GM18507 (cell line): ENCODE data around the gene KLKB1.
"Not testable (repeated sequence)": the region's sequence is repeated elsewhere in the genome, so short reads cannot be mapped to it uniquely, and the experiment has no call there.

Source experiments
- DNase-seq: peaks from one replicate; pipeline ENCODE4 v3.0.0; 2011; ENCODE audit warnings: low read depth; ENCODE audit not compliant: insufficient read length; ENCODE audit errors: extremely low spot score
- FAIRE-seq: peaks from 2 replicates; lab custom pipeline; 2011; peaks lifted over from hg19 to GRCh38; lab: Jason Lieb, UNC

KLKB1 gene

GRCh38 chr4:186225848-186226247 is 1.5 kb upstream of the KLKB1 start:
- DNase-seq, result no peak
- no peak for FAIRE-seq

DNA sequence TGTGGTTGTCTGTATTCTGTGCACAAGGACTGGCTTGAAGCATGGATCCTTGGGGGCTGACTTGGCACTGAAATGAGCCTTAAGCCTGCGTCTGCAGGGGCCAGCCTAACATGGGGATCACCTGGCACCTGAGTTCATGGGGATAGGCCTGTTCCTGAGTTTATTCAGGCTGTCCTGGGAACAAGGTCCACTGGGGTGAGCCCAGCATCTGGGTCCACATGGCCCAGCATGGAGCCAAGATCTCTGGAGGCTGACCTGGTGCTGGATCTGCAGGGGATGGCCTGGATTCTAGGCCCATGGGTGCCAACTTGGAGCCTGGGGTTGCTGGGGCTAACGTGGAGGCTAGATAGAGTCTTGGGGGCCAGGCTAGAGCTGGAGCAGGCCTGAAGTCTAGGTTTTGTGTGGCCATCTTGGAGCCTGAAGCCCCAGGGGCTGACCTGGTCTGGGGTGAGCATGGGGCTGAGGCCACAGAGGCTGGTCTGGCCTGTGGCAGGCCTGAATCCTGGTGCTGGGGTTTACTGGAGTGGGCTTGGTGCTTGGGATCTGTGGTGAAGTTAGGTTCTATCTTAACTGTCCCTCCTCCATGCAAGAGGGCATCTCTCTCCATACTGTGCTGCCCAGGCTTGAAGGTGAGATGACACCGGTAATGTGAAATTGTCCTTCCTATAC is 652 bp upstream of the KLKB1 start:
- no peak for FAIRE-seq
- DNase-seq, result no peak

DNA sequence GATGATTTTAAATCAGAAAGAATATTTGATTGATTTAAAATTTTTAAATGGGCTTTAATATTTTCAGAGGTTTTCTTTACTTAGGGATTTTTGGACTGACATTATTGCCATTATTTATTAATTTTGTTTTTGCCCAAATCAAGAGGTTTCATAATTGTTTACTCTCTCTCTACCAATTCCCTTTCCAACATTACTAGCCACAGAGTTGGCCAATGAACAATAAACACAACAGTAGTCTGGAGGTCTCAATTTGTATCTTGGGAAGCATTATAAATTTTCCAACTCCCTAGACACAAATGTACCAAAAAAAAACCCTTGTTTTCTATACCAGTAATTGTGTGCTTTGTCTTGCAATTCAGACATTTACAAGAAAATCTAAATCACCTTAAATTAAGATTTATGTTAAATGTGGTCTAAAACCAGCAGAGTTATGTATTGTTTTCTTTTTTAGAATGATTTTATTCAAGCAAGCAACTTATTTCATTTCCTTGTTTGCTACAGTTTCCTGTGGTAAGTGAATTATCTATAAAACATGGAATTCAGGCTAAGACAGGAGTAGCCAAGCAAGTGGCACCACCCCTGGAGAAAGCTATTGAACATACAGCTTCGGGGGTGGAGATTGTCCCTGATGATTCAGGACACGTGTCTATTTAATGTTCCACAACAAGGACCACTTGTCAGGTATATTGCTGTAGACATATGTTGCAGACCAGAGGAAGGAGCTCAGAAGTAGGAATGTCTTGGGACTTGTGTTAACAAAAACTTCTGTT is 622 bp downstream of the KLKB1 start:
- FAIRE-seq, result no peak
- no peak for DNase-seq

GRCh38 chr4:186228514-186228894 is 1.2 kb downstream of the KLKB1 start:
- FAIRE-seq (no peak), DNase-seq (no peak)

DNA sequence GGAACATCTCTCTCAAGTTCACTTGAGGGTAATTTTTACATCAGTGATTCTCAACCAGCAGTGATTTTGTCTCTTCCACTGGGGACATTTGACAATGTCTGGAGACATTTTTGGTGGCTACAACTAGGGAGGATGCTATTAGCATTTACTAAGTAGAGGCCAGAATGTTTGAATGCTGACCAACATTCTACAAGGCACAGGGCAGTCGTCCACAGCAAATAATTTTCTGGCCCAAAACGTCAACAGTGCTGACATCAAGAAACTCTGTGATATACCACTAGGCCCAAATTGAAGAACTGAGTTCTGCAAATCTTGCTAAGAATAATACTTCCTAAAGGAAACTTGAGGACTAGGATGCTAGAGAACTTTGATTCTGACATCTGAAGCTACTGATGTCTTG is 7.1 kb downstream of the KLKB1 start:
- DNase-seq, result no peak
- FAIRE-seq, result no peak

GRCh38 chr4:186236126-186236525 is 8.8 kb downstream of the KLKB1 start:
- DNase-seq (no peak), FAIRE-seq (no peak)

DNA sequence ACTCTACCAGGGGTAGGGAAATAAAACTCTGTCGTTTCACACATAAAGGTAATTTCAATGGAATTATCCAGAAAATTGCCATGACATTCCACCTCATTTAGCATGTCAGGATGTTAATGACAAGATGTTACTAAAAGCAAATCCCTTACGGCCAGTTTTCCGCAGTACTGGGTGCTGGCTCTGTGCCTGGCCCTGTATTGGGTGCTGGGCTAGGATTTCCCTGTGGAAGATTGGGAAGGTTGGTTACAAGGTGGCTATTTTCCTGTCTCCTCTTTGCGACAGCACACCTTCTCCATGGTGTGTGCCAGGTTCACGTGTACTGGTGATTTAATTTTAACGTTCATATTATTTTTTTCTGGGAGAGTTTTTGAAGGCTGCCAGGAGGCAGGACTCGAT is 13.1 kb downstream of the KLKB1 start:
- no peak for FAIRE-seq
- DNase-seq, result no peak

- DNase-seq (no peak), FAIRE-seq (no peak)
Measured at GRCh38 chr4:186240848-186241491, 13.7 kb downstream of the KLKB1 start.

DNA sequence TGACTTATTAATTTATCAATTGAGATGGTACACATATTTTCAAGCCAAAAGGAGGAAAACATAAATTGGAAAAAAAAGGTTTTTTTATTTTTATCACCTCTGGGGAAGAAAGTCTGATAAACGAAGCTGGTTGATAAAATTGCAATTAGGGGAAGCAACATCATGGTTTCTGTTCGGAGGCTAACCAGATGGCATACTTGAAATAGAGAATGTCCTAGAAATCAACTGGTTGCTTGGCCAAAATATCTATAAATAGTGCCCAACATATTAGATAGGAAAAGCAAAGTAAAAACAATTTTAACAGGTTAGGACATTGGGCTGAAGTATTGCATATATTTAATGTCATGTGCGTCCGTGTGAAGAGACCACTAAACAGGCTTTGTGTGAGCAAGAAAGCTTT is 14.3 kb downstream of the KLKB1 start:
- FAIRE-seq, result no peak

GRCh38 chr4:186242031-186242430 is 14.7 kb downstream of the KLKB1 start:
- not testable (repeated sequence) for FAIRE-seq, DNase-seq

More for the DNA sequence above, 14.3 kb downstream of the KLKB1 start:
- DNase-seq, result no peak

- DNase-seq, result no peak
- no peak for FAIRE-seq
Measured at GRCh38 chr4:186243331-186243730, 16.0 kb downstream of the KLKB1 start.

DNA sequence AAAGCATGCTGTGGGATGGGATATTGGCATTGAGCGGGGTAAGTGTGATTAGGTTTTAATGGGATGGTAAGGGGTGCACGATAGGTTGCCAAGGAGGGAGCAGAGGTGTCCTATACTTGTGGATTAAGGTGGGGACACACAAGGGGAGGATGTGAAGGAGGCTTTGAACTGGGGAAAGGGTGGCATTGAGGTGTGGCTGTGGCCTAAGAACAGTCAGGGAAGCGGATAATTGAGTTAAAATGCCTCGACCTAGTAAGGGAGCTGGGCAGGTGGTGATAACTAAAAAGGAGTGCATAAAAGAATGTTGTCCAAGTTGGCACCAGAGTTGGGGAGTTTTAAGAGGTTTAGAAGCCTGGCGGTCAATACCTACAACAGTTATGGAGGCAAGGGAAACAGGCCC is 17.5 kb downstream of the KLKB1 start:
- no peak for FAIRE-seq
- no peak for DNase-seq

DNA sequence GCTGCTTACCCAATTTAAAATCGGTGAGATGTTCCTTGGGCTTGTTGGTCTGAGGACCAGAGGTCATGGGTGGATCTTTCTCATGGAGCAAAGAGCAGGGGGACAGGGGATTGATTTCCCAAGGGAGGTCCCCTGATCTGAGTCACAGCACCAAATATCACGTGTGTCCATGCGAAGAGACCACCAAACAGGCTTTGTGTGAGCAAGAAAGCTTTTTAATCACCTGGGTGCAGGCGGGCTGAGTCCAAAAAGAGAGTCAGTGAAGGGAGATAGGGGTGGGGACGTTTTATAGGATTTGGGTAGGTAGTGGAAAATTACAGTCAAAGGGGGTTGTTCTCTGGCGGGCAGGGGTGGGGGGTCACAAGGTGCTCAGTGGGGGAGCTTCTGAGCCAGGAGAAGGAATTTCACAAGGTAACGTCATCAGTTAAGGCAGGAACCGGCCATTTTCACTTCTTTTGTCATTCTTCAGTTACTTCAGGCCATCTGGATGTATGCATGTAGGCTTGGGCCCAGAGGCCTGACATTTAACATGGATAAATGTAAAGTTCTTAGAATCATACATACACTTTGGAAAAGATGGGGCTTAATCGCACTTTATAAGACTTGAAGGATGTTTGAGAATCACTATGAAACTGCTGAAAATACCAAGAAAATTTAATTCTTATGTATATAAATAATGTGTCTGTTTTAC is 19.9 kb downstream of the KLKB1 start:
- not testable (repeated sequence) for FAIRE-seq, DNase-seq

- DNase-seq, result no peak
- no peak for FAIRE-seq
Measured at GRCh38 chr4:186248643-186249042, 21.3 kb downstream of the KLKB1 start.

DNA sequence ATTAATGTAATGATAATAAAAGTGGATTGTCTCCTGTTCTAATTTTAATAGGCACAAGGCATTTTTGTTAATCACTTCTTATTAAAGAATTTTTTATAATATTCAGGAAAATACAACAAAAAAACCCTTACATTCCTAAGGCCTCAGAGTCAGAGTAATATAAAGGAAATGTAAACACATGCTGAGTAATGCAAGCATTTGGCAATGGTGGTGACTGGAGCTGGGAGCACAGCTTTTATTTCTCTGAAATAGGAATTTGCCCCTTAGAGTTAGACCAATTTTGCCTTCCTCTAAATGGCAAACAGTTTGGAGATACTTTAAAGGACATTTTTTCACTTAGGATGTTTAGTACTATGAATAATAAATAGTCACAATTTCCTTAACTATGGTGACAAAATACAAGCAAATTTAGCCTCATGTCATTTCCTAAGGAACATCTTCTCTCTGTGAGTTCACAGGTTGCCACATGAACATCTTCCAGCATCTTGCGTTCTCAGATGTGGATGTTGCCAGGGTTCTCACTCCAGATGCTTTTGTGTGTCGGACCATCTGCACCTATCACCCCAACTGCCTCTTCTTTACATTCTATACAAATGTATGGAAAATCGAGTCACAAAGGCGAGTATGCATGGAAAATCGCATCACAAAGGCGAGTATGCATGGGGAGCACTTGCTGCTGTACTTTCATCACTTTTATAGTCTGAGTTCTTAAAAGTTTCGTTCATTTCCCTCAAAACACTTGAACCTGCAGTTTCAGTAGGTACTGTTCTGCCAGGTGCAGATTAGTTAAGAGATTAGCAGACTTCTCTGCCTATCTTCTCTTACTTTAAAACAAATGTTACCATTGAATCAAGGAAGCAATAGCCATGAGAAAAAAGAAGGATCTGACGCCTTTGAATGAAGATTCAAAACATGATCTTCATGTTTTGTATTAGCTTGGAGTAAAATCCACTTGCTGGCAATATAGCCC is 22.8 kb downstream of the KLKB1 start:
- no peak for DNase-seq
- FAIRE-seq, result no peak

GRCh38 chr4:186250760-186251159 is 23.5 kb downstream of the KLKB1 start:
- no peak for DNase-seq
- FAIRE-seq, result no peak

DNA sequence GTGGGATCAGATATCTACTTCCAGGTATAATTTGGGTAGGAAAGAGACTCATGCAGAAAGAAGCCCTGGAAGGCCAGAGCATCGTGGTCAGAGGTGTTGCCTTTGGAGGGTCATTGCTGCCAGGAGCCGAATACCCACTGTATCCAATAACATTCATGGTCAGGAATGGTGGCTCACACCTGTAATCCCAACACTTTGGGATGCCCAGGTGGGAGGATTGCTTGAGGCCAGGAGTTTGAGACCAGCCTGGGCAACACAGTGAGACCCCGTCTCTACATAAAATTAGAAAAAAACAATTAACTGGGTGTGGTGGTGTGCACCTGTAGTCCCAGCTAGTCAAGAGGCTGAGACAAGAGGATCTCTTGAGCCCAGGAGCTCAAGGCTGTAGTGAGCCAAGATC is 27.8 kb downstream of the KLKB1 start:
- no peak for FAIRE-seq
- no peak for DNase-seq

DNA sequence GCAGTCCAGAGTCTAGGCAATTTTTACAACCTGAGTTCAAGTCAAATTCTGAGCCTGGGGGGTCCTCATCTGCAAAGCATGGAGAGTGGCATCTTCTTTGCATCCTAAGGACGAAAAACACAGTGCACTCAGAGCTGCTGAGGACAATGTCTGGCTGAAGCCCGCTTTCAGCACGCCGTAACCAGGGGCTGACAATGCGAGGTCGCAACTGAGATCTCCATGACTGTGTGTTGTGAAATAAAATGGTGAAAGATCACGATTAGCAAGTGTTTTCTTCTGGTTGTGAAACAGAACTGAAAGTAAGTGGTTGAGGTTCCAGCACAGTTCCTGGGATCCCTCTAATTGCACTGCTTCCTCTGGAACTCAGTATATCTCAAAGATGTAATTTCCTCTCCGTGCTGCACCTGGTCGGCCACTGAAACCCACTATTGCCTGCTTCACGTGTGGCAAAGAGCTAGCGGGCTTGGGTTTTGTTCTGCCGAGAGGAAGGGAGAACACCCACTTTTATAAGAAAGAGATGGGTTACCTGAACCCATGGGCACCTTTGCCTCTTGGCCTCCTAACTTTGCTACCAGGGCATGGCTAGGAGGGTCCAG is 31.0 kb downstream of the KLKB1 start:
- FAIRE-seq, result no peak
- no peak for DNase-seq

DNA sequence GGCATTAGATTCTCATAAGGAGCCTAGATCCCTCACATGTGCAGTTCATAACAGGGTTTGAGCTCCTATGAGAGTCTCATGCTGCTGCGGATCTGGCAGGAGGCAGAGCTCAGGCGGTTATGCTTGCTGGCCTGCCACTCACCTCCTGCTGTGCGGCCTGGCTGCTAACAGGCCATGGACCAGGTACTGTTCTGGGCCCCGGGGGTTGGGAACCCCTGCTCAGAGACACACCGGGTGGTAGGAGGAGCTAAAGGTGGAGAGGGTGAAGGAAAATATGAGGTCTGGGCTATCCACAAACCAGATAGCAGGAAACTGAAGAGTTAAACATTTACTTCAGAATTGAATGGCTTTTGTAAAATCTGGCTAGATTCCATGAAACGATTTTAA is 32.8 kb downstream of the KLKB1 start:
- DNase-seq (no peak), FAIRE-seq (no peak)
